A549 (cell line): Measurements from ENCODE around the gene ST8SIA4.

ENCODE experiments used
- CTCF ChIP-seq: fragments of >200 bp; sonication (Bioruptor Twin); formaldehyde crosslinking; IDR thresholded peaks from 3 replicates; pipeline ENCODE4 v1.5.1; 2016
- HOXA7 ChIP-seq: fragments of 250-450 bp; sonication (Bioruptor Pico); IDR thresholded peaks from 2 replicates; pipeline ENCODE4 v1.5.0; 2020; ENCODE audit warnings: mild to moderate bottlenecking, moderate library complexity
- USF2 ChIP-seq: fragments of 450-650 bp; IDR thresholded peaks from 2 replicates; pipeline ENCODE4 v1.6.1; 2014; ENCODE audit warnings: antibody characterized with exemption

DNA sequence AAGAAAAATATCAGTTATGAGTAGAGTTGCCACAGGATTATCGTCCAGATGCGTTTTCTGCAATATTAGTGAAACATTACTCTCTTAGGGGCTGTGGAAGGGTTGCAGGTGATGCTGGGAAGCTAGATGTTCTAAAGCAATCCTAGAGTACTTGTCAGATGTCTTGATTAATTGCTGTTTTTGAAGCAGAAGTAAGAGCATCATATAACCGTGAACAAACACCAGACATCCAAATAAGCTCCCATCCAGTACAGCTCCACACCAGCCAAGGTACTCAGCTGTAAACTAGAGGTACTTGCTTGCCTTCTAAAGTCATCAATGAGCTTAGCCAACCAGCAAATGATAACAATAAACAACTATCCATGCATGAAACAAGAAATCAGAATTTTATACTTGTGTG lies 131.1 kb downstream of the ST8SIA4 start:
- TF ChIP-seq HOXA7 = no peak
- TF ChIP-seq CTCF = no peak
- TF ChIP-seq USF2 = no peak
